Pancreas (tissue), 10 donors: ENCODE measurements around the gene SHD. TPM values are rescaled to one million over a fixed set of nuclear protein-coding genes. Genes with fewer than 3 reads are reported as not detected.
"Not testable (repeated sequence)": the region's sequence is repeated elsewhere in the genome, so short reads cannot be mapped to it uniquely, and the experiment has no call there.

Experiments
- ATAC-seq, 4 donors: fragments of 200-7000 bp; cut with Tn5 transposase; one replicate each; pipeline versions ENCODE4 v1.8.0 to v1.9.1; 2020; ENCODE audit warnings: mild to moderate bottlenecking in 4 of 4, moderate library complexity in 4 of 4
- DNase-seq, 6 donors: peaks; one replicate each; pipeline ENCODE4 v3.0.0-alpha.2; 2020
- FAIRE-seq: peaks from 2 replicates; lab custom pipeline; 2012; peaks lifted over from hg19 to GRCh38; lab: Jason Lieb, UNC
- H3K27ac ChIP-seq, 4 donors: fragments of 200-600 bp; sonication (generic); 1 replicate in 3 of 4; 2 replicates in 1 of 4; pipeline versions ENCODE4 v1.5.0 to v1.8.0; 2020
- H3K27me3 ChIP-seq, 4 donors: fragments of 200-600 bp; one replicate each; pipeline ENCODE4 v1.8.0; 2021
- H3K36me3 ChIP-seq, 3 donors: fragments of 200-600 bp; sonication (generic) in 1 of 3; one replicate each; pipeline versions ENCODE4 v1.5.0 to v1.8.0; 2020 to 2021
- H3K4me1 ChIP-seq, 3 donors: fragments of 200-600 bp; one replicate each; pipeline ENCODE4 v1.8.0; 2021
- H3K4me3 ChIP-seq, 4 donors: fragments of 200-600 bp; sonication (generic) in 2 of 4; one replicate each; pipeline versions ENCODE4 v1.5.0 to v1.8.0; 2020 to 2021
- H3K9me3 ChIP-seq, 4 donors: fragments of 200-600 bp; one replicate each; pipeline ENCODE4 v1.8.0; 2021
- WGBS, 2 donors: extraction: QIAGEN DNeasy Blood & Tissue Kit; methylation state at CpG; one replicate each; pipeline ENCODE4 v1.1.7; 2013; 5-methylcytosine and 5-hydroxymethylcytosine counted together
- intact Hi-C, 3 donors: fragments of 100-400 bp; cut with DNase I; formaldehyde crosslinking; loops; one replicate each; pipeline versions ENCODE4 v1.11.1 to v1.14.2; 2022
- polyA plus RNA-seq, 2 donors: library from polyadenylated mRNA; stranded (reverse); fragments of 200-250 nt; gene quantifications; one replicate each; pipeline ENCODE4 v1.2.3, GENCODE V29; 2013
- total RNA-seq, 6 donors: library from RNA; stranded (reverse); fragmentation: NEBNext Ultra II Directional in 4 of 6; extraction: Animal tissue kit (Norgen Biotek cat#: 25700) in 4 of 6; gene quantifications; one replicate each; pipeline versions ENCODE4 v1.2.1 to v1.2.4, GENCODE V29; 2021 to 2023
- TF ChIP-seq, protein P1 (sequence below), 4 donors: fragments of 200-600 bp; sonication (generic) in 3 of 4; IDR thresholded peaks; one replicate each; pipeline versions ENCODE4 v1.5.0 to v1.8.0; 2021; ENCODE audit warnings: antibody characterized with exemption in 4 of 4
- donor health status: healthy with polysubstance abuse.
- donor health status: DM: no; HTN: no; CAD: no; lungs with moderate emphysema.
- donor health status: DM: no; HTN: no; CAD: no.
- donor health status: control.
- donor health status: control.
- donor health status: Bipolar disorder and iron deficiency.
- donor health status: DM: yes; HTN: yes; CAD: no.
- donor health status: DM: no; HTN: no; CAD: no.
- donor health status: DM: no; HTN: no; CAD: no.
- donor health status: DM: yes; HTN: yes; CAD: no.

Gene SHD
- total and polyA plus RNA-seq, 8 donors = not detected

DNA sequence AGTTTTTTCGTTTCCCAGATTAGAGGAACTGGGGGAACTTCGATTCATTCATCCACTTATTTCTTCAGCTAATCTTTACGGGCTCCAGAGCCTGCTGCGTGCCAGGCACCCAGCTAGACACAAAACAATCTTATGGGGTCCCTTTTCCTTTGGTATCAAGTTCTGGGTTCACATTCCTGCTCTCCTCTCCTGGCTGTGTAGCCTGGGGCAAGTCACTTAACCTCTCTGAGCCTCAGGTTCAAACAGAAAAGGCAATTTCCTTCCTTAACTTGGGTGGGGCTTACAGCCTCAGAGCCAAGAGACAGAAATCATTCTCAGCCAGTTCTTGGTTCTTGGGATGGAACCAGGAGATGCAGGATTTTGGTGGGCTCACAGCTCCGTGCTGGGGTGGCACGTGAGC lies 5.9 kb downstream of the SHD start:
- 58 to 65% methylated on average over 6 of the region's 6 CpGs for WGBS, 2 donors
- intact Hi-C loops = no loop called here
- TF ChIP-seq, protein P1, sequence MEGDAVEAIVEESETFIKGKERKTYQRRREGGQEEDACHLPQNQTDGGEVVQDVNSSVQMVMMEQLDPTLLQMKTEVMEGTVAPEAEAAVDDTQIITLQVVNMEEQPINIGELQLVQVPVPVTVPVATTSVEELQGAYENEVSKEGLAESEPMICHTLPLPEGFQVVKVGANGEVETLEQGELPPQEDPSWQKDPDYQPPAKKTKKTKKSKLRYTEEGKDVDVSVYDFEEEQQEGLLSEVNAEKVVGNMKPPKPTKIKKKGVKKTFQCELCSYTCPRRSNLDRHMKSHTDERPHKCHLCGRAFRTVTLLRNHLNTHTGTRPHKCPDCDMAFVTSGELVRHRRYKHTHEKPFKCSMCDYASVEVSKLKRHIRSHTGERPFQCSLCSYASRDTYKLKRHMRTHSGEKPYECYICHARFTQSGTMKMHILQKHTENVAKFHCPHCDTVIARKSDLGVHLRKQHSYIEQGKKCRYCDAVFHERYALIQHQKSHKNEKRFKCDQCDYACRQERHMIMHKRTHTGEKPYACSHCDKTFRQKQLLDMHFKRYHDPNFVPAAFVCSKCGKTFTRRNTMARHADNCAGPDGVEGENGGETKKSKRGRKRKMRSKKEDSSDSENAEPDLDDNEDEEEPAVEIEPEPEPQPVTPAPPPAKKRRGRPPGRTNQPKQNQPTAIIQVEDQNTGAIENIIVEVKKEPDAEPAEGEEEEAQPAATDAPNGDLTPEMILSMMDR (IDR thresholded peaks at IDR 0.05) = no peak
- ATAC-seq (no peak), DNase-seq (no peak), FAIRE-seq (no peak)
- no peaks in the 10 kb centered on the region for H3K4me1 ChIP-seq
- no peak overlapping the region for H3K4me3 ChIP-seq
- no peaks in the 10 kb centered on the region for H3K36me3 ChIP-seq
- H3K9me3 ChIP-seq = no peaks in the 10 kb centered on the region
- no peaks in the 10 kb centered on the region for H3K27me3 ChIP-seq
- no peak overlapping the region for H3K27ac ChIP-seq

- H3K36me3 ChIP-seq, H3K4me1 ChIP-seq, H3K9me3 ChIP-seq, intact Hi-C loops, H3K27ac ChIP-seq, H3K4me3 ChIP-seq, ATAC-seq, FAIRE-seq, DNase-seq, H3K27me3 ChIP-seq: not testable (repeated sequence)
- WGBS, 2 donors = 79 to 86% methylated on average over 4 of the region's 4 CpGs
Measured at GRCh38 chr19:4286141-4286540, 7.1 kb downstream of the SHD start.

- no peaks in the 10 kb centered on the region for H3K9me3 ChIP-seq
- intact Hi-C loops = no loop called here
- WGBS, 2 donors = 71 to 74% methylated on average over 16 of the region's 16 CpGs
- no peaks in the 10 kb centered on the region for H3K27me3 ChIP-seq
- FAIRE-seq (no peak), ATAC-seq (no peak), DNase-seq (no peak)
- no peaks in the 10 kb centered on the region for H3K36me3 ChIP-seq
- no peaks in the 10 kb centered on the region for H3K4me1 ChIP-seq
- no peak overlapping the region for H3K4me3 ChIP-seq
- TF ChIP-seq, protein P1 (IDR thresholded peaks at IDR 0.05) = no peak
- H3K27ac ChIP-seq = no peak overlapping the region
Measured at GRCh38 chr19:4288091-4288777, 9.2 kb downstream of the SHD start.

- no peak overlapping the region for H3K27ac ChIP-seq
- no peaks in the 10 kb centered on the region for H3K27me3 ChIP-seq
- ATAC-seq (no peak), DNase-seq (no peak), FAIRE-seq (no peak)
- H3K9me3 ChIP-seq = no peaks in the 10 kb centered on the region
- intact Hi-C loops = no loop called here
- WGBS, 2 donors = 57 to 68% methylated on average over 8 of the region's 8 CpGs
- H3K4me3 ChIP-seq = no peak overlapping the region
- no peaks in the 10 kb centered on the region for H3K4me1 ChIP-seq
- H3K36me3 ChIP-seq = no peaks in the 10 kb centered on the region
- TF ChIP-seq, protein P1 (IDR thresholded peaks at IDR 0.05) = no peak
Measured at GRCh38 chr19:4291184-4291732, 12.2 kb downstream of the SHD start.

DNA sequence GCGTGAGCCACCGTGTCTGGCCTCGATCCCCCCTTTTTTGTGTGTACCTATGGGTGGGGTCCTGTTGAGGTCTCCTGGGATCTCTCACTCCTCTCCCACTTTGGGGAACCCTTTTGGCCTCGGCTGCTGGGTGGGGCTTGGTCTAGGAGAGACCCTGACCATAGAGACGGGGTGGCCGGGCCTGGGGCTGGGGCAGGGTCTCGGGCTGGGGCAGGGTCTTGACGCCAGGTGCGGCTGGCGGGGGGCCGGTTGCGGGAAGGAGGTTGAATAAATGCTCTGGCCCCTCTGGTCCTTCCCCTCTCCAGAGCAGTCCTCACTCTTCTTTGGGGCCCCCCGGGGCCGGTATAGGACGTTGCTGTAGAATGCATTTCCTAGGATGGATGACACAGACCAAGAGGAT lies 13.4 kb downstream of the SHD start:
- no peak for FAIRE-seq
- DNase-seq = no peak
- 76 to 80% methylated on average over 15 of the region's 15 CpGs for WGBS, 2 donors
- Histone ChIP-seq H3K27ac (no peak overlapping the region), H3K27me3 (no peaks in the 10 kb centered on the region), H3K9me3 (no peaks in the 10 kb centered on the region), H3K4me1 (no peaks in the 10 kb centered on the region), H3K36me3 (no peaks in the 10 kb centered on the region), H3K4me3 (no peak overlapping the region)
- TF ChIP-seq, protein P1 (IDR thresholded peaks at IDR 0.05) = no peak
- ATAC-seq = no peak
- intact Hi-C loops = no loop called here
